PC-9 (cell line): ENCODE measurements around the gene ME3. TPM values are rescaled to one million over a fixed set of nuclear protein-coding genes. Genes with fewer than 3 reads are reported as not detected.

Experiments used
- BruUV-seq: library from RNA; stranded (reverse); fragments of 400-500 nt; replicated peaks from 2 replicates; lab custom pipeline; 2021; lab: Mats Ljungman, UMichigan
- CTCF ChIA-PET: fragments of 300-600 bp; sonication (Branson Sonifier 250); formaldehyde crosslinking; loops from one replicate; lab custom pipeline; 2022; ENCODE audit warnings: antibody characterized with exemption; lab: Charles Lee
- POLR2A ChIA-PET: fragments of 300-600 bp; sonication (Branson Sonifier 250); formaldehyde crosslinking; loops from one replicate; lab custom pipeline; 2022; ENCODE audit warnings: antibody characterized with exemption; ENCODE audit not compliant: unreplicated experiment; lab: Charles Lee
- DNase-seq, 2 experiments: peaks; one replicate each; pipeline versions ENCODE4 v3.0.0 to v3.0.0-alpha.2; 2015 to 2022; ENCODE audit warnings: mixed read lengths in 1 of 2
- H2AFZ ChIP-seq: fragments of 200-600 bp; sonication (generic); 2 replicates; pipeline ENCODE4 v1.8.1; 2017; ENCODE audit warnings: antibody characterized with exemption
- H3F3A ChIP-seq: fragments of 200-600 bp; sonication (generic); 2 replicates; pipeline ENCODE4 v1.8.1; 2017; ENCODE audit warnings: antibody characterized with exemption, mild to moderate bottlenecking, low read depth; ENCODE audit not compliant: insufficient read depth
- H3K27ac ChIP-seq: fragments of 200-600 bp; sonication (generic); 2 replicates; pipeline ENCODE4 v1.6.1; 2016; ENCODE audit warnings: mixed run types
- H3K27me3 ChIP-seq: fragments of 200-600 bp; sonication (generic); 2 replicates; pipeline ENCODE4 v1.6.1; 2016; ENCODE audit warnings: low read depth, mixed run types; ENCODE audit not compliant: insufficient read depth
- H3K36me3 ChIP-seq: fragments of 200-600 bp; sonication (generic); 2 replicates; pipeline ENCODE4 v1.6.1; 2016; ENCODE audit warnings: low read depth, mixed run types
- H3K4me1 ChIP-seq: fragments of 200-600 bp; sonication (generic); replicated peaks from 2 replicates; pipeline ENCODE4 v1.6.1; 2016; ENCODE audit warnings: mixed run types; ENCODE audit not compliant: insufficient read depth
- H3K4me2 ChIP-seq: fragments of 200-600 bp; sonication (generic); 2 replicates; pipeline ENCODE4 v1.6.1; 2017; ENCODE audit warnings: mixed run types
- H3K4me3 ChIP-seq: fragments of 200-600 bp; sonication (generic); 2 replicates; pipeline ENCODE4 v1.6.1; 2016; ENCODE audit warnings: mixed run types
- H3K79me2 ChIP-seq: fragments of 200-600 bp; sonication (generic); 2 replicates; pipeline ENCODE4 v1.6.1; 2017; ENCODE audit warnings: low read depth, mixed run types
- H3K9me2 ChIP-seq: fragments of 200-600 bp; sonication (generic); 2 replicates; pipeline ENCODE4 v1.8.1; 2017; ENCODE audit warnings: mild to moderate bottlenecking; ENCODE audit not compliant: insufficient read depth
- H3K9me3 ChIP-seq: fragments of 200-600 bp; sonication (generic); 2 replicates; pipeline ENCODE4 v1.8.1; 2016; ENCODE audit warnings: low read depth; ENCODE audit not compliant: insufficient read depth
- H4K20me1 ChIP-seq: fragments of 200-600 bp; sonication (generic); 2 replicates; pipeline ENCODE4 v1.8.1; 2017; ENCODE audit not compliant: insufficient read depth
- EZH2 ChIP-seq: fragments of 200-600 bp; sonication (generic); IDR thresholded peaks from 2 replicates; pipeline ENCODE4 v1.8.0; 2017; ENCODE audit warnings: antibody characterized with exemption, low read depth
- intact Hi-C: fragments of 100-400 bp; cut with micrococcal nuclease; formaldehyde crosslinking; loops from one replicate; pipeline ENCODE4 v1.10.0; 2022; ENCODE audit not compliant: unreplicated experiment
- total RNA-seq: library from RNA; stranded (reverse); gene quantifications from 2 replicates; pipeline ENCODE4 v1.2.3, GENCODE V29; 2021
- TF ChIP-seq, protein P1 (sequence below): fragments of 200-600 bp; sonication (generic); conservative IDR thresholded peaks from 2 replicates; pipeline ENCODE4 v1.6.1; 2017; ENCODE audit warnings: mixed run types, antibody characterized with exemption, mild to moderate bottlenecking, moderate library complexity

The ME3 gene
- total RNA-seq, 1 experiment from 2014 or later: 34.0 TPM

DNA sequence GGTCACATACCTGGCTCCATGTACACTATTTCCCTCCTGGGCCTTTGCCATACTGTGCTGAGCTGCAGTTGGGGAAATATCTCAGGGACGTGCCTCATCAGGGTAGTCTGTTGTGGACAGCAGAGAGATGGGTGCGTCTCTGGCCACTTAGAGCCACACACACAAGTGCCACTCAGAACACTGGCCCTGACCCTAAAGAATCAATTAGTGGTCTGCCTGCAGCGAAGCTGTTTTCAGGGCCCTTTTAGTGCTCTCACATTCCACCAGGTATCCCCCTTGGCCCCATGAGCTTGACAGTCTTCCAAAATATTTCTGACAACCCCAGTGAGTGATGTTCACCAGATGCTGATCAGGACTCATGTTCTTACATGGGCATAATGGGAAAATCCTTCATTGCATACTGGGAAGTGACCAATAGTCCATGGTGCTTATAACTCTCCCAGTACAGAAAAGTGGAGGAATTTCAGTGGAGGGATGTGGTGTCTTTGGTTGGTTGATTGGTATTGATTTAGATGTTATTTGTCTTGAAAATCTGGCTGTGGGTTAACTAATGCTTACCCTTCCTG, 66.1 kb downstream of the ME3 start:
- Histone ChIP-seq H3K27me3 (no peaks in the 10 kb centered on the region), H3K79me2 (peaks cover 4% of the 10 kb centered on the region; the same call in 1 of the 2 replicates), H3K9me3 (no peaks in the 10 kb centered on the region; the same call in 1 of the 2 replicates), H4K20me1 (no peaks in the 10 kb centered on the region), H3K36me3 (no peaks in the 10 kb centered on the region), H2AFZ (no peak overlapping the region), H3K27ac (peak overlapping the region; percentile 62), H3F3A (peaks cover 18% of the 10 kb centered on the region), H3K9me2 (no peaks in the 10 kb centered on the region), H3K4me1 (peaks cover 22% of the 10 kb centered on the region), H3K4me2 (peak overlapping the region; percentile 24), H3K4me3 (no peak overlapping the region)
- no peak for TF ChIP-seq EZH2
- TF ChIP-seq, protein P1, sequence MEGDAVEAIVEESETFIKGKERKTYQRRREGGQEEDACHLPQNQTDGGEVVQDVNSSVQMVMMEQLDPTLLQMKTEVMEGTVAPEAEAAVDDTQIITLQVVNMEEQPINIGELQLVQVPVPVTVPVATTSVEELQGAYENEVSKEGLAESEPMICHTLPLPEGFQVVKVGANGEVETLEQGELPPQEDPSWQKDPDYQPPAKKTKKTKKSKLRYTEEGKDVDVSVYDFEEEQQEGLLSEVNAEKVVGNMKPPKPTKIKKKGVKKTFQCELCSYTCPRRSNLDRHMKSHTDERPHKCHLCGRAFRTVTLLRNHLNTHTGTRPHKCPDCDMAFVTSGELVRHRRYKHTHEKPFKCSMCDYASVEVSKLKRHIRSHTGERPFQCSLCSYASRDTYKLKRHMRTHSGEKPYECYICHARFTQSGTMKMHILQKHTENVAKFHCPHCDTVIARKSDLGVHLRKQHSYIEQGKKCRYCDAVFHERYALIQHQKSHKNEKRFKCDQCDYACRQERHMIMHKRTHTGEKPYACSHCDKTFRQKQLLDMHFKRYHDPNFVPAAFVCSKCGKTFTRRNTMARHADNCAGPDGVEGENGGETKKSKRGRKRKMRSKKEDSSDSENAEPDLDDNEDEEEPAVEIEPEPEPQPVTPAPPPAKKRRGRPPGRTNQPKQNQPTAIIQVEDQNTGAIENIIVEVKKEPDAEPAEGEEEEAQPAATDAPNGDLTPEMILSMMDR: no peak
- BruUV-seq: no TSS peak
- intact Hi-C loops: loop anchor here (5.0 kb wide), 2 partner anchors 196 to 311 kb away; partner anchors contain the start of gene PRSS23
- POLR2A ChIA-PET: no interaction called here
- CTCF ChIA-PET: interaction anchor here (0.6 to 1.0 kb wide), 3 partner anchors 55 to 194 kb away, joined by 3 read pairs; partner anchors contain the start of gene PRSS23
- no peak for DNase-seq

DNA sequence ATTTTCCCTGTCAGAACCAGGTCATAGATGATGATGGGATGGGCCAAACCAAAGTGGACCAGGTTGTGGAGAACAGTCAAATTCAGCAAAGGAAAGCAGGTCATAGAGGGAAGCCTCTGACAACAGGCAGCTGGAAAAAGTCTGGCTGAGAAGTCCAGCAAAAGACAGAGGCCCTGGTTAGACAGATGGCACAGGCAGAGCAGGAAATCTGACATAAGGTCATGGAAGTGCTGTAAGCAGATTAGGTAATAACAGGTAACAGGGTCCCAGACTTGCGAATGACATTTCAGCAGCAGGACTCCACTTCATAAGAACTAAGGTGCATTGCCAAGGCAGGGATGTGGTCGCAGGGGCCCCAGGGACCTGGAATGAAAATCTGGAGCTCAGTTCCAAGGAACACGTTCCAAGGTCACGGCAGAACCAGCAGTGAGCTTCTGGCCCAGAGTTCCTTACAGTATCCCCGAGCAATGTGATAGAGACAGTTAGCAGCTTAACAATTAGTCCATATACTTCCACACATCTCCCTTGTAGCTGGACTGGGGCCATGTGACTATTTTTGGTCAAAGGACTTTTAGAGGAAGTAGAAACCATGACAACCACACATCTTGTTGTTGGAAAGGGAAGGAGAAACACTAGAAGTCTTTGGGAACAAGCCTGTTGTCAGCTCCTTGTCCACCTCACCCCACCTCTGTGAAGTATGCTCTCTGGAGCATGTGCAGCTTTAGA, 75.4 kb downstream of the ME3 start:
- Histone ChIP-seq H4K20me1 (no peaks in the 10 kb centered on the region), H2AFZ (no peak overlapping the region), H3K4me1 (peaks cover 42% of the 10 kb centered on the region), H3K27ac (peak overlapping the region; percentile 85; the same call in 1 of the 2 replicates), H3K36me3 (no peaks in the 10 kb centered on the region), H3K9me3 (0 out of 2 replicates have a peak, but pooled peaks cover 3% of the 10 kb centered on the region), H3K79me2 (0 out of 2 replicates have a peak, but pooled peaks cover 3% of the 10 kb centered on the region), H3F3A (peaks cover 27% of the 10 kb centered on the region), H3K27me3 (no peaks in the 10 kb centered on the region), H3K9me2 (no peaks in the 10 kb centered on the region), H3K4me2 (no peak overlapping the region), H3K4me3 (no peak overlapping the region)
- intact Hi-C loops: no loop called here
- BruUV-seq: no TSS peak
- CTCF ChIA-PET: no interaction called here
- no peak for DNase-seq
- POLR2A ChIA-PET: no interaction called here
- no peak for TF ChIP-seq EZH2
- TF ChIP-seq, protein P1: no peak

DNA sequence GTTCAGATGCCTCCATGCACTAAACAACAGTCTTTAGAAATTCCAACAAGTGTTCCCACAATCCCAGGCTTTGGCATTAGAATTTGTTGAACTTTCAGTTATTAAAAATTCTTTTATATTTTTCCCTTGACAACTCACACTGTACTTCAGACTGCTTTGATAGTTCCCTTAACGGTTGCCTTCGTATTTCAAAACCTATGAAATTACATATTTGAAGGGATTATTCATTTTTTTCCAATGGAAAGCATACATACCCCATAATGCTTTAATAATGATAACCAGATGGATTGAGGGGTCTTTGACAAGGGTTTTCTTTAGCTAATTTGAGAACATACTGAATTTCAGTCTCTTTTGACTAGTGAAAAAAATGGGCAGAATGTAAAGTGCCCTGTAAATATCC, 76.5 kb downstream of the ME3 start:
- peak overlapping the region; percentile 85 for H3K27ac ChIP-seq
- no peak for TF ChIP-seq EZH2
- TF ChIP-seq, protein P1: no peak
- H3F3A ChIP-seq: peaks cover 37% of the 10 kb centered on the region
- no peak for DNase-seq
- peak overlapping the region; percentile 29 for H3K4me2 ChIP-seq
- 0 out of 2 replicates have a peak, but pooled peaks cover 3% of the 10 kb centered on the region for H3K9me3 ChIP-seq
- H3K4me1 ChIP-seq: peaks cover 53% of the 10 kb centered on the region
- ChIA-PET POLR2A (no interaction called here), CTCF (no interaction called here)
- intact Hi-C loops: no loop called here
- no peaks in the 10 kb centered on the region for H3K36me3 ChIP-seq
- H3K4me3 ChIP-seq: no peak overlapping the region
- H2AFZ ChIP-seq: no peak overlapping the region
- no peaks in the 10 kb centered on the region for H3K9me2 ChIP-seq
- no peaks in the 10 kb centered on the region for H3K27me3 ChIP-seq
- no TSS peak for BruUV-seq
- no peaks in the 10 kb centered on the region for H4K20me1 ChIP-seq
- H3K79me2 ChIP-seq: peaks cover 3% of the 10 kb centered on the region; the same call in 1 of the 2 replicates
